Iris pigment epithelial cell (primary cell): ENCODE results near the gene SYT6.
A peak's percentile ranks its signal among the peaks of the same experiment; 100 is the strongest.

Experiments used
- DNase-seq: peaks from one replicate; pipeline ENCODE4 v3.0.0-alpha.2; 2011; ENCODE audit warnings: low read depth

The SYT6 gene, protein sequence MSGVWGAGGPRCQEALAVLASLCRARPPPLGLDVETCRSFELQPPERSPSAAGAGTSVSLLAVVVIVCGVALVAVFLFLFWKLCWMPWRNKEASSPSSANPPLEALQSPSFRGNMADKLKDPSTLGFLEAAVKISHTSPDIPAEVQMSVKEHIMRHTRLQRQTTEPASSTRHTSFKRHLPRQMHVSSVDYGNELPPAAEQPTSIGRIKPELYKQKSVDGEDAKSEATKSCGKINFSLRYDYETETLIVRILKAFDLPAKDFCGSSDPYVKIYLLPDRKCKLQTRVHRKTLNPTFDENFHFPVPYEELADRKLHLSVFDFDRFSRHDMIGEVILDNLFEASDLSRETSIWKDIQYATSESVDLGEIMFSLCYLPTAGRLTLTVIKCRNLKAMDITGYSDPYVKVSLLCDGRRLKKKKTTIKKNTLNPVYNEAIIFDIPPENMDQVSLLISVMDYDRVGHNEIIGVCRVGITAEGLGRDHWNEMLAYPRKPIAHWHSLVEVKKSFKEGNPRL

DNA sequence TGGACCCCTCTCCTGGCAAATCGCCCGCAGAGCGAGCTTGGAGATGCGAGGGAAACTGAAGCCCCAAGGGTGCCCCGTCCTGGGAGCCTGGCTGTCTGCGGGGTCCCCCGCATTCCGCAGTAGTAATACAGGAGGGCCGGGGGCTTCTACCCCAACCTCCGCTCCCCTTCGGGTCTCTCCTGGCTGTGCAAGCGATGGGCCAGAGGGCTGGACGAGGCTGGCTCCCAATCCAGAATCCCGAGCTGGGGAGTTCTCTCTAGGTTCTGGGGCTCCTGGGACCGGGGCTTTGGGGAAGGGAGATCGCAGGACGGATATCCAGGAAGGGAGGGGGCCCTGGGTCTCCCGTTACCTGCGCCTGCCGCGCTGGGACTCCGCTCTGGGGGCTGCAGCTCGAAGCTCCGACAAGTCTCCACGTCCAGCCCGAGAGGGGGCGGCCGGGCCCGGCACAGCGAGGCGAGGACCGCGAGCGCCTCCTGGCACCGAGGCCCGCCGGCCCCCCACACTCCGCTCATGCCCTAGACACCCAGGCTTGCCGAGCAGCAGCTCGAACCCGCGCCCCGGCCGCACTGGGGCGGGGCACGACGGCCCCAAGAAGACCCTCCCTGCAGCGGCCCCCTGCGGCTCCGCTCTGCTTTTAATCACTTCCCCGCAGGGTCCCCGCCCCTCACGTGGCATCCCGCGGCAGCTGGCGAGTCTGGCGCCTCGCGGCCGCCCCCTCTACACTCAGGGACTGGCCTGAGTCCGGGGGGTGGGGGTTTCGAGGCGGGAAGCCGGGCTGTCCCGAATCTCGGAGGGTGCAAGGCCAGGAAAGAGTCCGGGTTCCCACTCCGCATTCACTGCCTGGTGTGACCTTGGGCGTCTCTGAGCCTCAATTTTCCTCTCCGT lies at the start of gene SYT6:
Gene SYT6 (minus strand): TSS at position 609 of the 885 bp plus-strand sequence. CDS start 97 bp downstream, at position 512.
- DNase-seq: no peak

DNA sequence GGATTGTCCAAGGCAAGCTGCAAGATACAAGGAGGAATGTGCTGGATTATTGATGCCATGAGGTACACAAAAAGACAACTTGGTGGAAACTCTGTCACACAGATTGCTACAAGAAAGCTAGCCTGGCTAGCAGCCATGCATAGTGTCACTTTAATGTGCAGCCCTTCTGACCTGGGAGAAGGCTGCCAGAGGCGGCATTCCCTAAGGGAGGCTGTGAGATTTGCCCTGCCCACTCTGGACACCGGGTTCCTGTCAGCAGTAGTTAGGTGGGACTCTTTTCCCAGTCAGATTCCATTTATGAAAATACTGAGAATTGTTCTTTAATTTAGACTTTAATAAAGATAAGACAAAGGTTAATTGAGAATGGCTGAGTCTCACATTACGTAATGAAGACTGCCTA lies 47.8 kb upstream of the SYT6 start:
- DNase-seq: no peak

DNA sequence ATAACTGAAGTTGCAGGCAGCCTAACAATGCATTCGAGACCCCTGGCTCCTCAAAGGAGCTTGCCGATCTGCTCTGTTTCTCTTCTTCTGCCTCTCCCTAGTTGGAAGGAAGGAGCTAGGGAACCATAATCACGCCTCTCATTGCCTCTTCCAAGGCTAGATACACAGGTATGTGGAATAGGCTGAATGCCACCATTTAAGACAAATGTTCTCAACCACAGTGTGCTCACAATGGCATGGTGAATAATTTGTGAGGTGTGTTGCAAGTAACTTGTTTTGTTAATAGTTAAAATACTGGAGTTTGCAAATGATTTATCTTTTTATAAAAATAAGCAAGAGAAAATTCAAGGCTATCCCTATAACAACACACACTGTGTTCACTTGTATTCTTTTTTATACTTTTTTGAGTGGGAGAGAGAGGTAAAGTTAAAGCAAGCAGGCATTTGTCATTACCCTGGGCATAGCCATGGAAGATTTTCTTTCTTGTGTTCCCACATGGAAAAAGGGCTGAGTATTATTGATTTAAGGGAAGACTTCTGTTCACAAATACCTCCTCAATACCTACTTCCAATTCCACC lies 45.4 kb upstream of the SYT6 start:
- no peak for DNase-seq

DNA sequence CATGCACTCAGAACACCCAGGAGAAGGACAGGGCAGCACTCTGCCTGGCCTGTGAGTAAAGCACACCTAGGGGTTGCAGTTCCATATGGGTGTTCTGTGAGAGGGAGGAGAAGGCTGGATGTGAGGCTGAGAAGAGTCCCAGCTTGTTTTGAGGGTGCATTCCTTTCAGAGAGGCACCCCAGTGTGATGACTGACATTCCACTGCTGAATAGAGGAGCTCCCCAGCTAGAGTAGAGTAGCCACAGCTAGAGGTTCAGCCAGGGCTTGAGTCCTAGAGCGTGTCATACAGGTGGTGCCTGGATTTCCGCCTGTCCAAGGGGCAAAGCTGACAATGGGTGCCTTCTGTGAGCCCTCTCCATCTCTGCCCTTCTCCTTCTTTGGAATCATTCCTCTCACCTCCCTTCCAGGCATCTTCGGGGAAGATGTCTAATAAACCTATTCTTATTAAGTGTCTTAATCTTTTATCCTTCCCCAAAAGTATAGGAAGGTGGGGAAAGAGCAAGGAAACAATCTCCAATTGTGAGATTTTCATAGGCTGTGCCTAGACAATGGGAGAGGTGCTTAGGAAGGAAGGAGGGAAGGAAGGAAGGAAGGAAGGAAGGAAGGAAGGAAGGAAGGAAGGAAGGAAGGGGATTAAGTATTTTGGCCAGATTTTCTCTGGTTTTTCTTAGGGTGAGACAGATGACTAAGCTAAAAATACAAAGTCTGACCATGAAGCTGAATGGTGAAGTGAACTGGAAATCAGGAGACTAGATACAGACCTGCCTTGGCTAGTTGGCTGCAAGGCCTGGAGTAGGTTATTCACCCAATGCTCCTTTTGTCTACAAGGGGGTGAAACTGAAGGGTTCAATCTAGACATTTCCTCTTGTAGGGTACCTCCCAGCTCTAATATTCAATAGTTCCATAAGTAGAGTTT lies 43.6 kb upstream of the SYT6 start:
- DNase-seq: no peak

DNA sequence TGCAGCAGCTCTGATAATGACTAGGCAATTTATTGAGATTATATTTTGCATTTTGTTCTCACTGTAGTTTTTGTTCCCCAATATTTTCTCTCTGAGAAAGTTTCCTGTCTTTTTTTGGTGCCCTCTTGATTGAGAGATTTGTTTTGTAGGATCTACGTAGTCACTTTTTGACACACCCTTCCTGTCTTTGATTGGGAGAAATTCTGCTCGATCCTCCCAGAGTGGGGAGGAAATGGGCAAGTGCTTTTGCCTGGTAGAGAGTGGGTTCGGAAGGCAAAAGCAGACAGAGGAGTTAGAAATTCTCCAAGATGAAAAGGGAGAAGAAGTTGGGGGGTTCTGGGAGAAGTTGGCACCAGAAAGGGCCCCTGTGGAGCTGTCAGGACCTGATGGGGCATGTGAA lies 42.1 kb upstream of the SYT6 start:
- no peak for DNase-seq

DNA sequence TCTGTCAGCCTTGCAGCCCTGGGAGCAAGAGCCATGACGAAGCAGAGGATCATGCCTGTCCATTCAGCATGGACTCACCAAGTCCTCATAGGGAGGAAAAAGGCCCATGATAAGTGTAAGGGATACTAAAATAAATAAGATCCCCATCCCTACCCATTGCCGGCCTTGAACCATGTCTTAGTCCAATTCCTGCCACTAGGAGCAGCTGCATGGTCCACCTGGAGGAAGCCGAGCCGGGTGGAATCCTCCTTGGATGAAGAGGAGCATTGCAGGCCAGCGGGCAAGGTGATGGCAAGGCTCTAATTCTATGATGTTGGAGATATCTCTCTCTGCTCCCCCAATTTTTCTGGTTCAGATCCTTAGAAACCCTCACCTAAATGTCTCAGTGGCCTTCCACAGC lies 38.7 kb upstream of the SYT6 start:
- no peak for DNase-seq

DNA sequence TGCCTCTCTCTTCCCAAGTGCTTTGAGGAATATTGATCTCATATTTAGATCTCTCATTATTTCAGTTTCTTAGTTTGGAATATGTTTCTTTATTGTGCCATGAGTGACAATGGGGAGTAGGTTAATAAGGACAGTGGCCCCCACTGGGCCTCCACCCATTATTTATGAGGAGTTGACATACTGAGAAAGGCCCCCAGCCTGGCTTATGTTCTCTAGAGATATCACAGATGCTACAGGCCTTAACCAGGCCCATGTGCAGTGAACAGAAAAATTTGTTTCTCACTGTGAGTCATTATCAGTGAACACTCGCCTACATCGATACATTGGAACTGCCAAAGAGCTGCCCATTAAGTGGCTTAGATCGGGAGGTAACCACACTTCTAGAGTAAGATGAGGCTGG lies 35.7 kb upstream of the SYT6 start:
- DNase-seq: no peak

DNA sequence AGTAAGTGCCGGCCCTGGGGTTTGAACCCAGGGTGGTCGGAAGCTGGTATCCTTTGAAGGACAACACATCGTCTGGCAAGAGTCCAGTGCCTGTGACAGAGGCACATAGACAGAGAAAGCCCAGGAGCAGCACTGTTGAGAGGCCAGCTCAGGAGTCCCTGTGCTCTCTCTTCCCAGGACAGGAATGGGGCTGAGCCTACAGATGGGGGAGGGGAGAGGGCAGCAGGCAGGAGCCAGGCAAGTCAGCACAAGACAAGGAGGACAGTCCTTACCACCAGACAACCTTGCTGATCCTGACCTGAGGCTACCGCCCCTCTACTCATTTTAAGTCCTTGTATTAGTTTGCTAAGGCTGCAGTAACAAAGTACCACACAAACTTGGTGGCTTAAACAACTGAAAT lies 27.7 kb upstream of the SYT6 start:
- DNase-seq: no peak

DNA sequence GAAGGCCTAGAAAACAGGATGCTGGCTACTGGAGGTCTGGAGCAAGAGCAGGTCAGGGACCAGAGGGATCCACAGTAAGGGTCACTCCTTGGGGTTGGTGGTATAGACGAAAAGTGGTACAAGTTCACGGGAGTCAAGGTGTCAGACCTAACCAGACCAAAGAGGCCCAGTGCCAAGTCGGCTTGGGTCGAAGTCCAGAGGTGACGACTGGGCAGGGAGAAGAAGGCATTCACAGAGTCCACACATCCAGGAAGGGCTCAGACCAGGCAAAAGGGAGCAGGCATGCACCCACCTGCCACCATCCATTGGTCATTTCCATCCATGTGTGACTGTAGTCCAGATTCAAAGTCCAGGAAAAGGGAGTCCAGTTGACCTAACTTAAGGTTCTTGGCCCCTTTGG lies 27.1 kb upstream of the SYT6 start:
- no peak for DNase-seq

DNA sequence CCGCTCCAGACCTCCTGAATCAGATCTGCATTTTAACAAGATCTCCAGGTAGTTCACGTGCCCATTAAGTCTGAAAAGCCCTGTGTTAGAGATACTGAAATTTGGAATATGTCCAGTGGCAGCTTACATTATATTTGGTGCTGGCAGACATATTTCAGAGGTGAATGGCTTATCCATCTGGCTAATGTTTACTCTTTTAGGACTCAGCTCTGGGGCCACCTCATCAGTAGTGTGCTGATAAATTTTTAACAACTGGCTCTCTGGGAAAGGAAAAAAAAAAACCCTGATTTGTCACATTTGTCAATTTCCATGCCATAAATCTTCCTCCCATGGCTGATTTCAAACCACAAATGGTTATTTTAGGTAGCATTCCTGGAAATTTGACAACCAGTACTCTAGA lies 25.3 kb upstream of the SYT6 start:
- DNase-seq: no peak

DNA sequence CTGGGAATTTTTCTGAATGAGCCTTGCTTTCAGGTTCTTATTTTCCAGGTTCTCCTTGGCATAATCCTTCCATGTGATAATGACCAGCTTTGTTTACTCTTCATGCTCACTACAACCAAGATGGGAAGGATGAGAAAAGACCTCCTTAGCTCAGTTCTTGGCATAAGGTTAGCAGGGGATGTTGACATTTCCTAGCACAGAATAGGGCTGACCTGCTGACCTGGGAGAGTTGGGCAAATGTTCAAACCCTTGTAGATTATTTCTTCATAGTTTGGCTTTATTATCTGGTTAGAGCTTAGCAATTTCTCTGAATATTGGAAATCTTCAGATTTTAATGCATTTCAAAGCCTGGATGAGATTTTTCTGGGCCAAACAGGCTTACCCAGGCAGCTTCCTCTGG lies 23.6 kb upstream of the SYT6 start:
- DNase-seq: no peak

DNA sequence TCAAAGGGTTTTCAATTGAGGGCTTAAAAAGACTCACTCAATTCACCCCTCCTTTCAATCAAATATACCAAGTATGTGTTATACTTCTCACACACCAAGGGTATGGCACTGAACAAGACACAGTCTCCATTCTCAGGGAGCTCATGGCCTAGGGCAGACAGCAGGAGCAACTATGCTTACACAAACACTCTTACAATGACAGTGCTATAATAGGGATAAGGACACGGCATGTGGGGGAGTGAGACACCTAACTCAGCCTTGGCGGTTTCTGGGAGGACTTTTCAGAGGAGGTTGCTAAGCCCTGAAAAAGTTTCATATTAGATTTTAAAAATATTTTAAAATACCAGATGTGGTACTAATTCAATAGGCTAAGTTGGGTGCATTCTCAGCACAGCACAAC lies 22.7 kb upstream of the SYT6 start:
- no peak for DNase-seq

DNA sequence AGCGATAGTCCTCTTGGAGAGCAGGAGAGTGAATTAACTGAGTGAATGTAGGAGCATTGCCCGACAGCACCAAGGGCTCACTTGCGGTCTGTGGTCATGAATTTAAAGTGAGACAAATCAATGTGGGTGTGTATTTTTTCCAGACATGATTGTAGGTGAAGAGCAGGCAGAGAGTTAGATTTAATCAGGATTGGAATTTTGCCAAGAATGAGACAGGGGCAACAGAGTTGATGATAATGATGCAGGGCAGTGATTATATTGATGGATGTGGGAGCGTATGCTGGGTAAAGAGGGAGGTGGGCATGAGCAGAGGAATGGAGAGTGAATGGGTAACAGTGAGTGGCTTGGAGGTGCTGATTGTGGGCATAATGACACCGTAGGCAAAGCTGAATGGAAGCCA lies 20.0 kb upstream of the SYT6 start:
- DNase-seq: no peak

DNA sequence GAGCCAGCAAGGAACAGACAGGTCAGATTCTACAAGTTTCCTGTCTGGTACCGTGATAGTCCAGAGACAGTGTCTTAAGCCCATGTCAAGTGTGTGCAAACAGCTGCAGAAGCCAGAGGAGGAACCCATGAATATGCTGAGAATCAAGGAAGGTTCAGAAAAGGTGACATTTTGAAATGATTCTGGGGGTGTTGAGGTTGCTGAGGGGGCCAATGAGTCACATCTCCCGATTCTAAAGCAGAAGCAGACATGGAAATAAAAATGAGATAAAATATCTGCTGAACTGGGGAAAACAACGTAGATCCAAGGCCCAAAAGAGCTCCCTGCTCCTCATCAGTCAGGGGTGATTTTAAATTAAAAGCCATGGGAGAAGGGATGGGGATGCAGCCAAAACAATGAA lies 15.8 kb upstream of the SYT6 start:
- DNase-seq: no peak

DNA sequence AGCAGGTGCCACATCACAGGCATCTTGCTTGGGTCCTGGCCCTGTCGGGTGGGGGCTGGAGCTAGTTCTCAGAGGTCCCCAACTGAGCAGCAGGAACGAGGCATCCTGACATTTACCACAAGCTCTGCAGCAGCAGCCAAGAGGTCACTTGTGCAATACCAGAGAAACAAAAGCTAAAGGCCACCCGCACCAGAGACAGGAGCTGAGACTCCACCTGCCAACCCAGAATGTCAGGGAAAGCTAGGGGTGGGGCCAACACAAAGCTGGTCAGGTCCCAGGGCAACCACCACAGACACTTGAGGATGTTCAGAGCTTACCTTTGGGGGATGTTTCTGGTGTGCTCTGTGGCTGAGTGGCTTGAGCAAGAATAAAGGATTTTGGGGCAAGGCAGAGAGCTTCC lies 13.6 kb upstream of the SYT6 start:
- DNase-seq: no peak

DNA sequence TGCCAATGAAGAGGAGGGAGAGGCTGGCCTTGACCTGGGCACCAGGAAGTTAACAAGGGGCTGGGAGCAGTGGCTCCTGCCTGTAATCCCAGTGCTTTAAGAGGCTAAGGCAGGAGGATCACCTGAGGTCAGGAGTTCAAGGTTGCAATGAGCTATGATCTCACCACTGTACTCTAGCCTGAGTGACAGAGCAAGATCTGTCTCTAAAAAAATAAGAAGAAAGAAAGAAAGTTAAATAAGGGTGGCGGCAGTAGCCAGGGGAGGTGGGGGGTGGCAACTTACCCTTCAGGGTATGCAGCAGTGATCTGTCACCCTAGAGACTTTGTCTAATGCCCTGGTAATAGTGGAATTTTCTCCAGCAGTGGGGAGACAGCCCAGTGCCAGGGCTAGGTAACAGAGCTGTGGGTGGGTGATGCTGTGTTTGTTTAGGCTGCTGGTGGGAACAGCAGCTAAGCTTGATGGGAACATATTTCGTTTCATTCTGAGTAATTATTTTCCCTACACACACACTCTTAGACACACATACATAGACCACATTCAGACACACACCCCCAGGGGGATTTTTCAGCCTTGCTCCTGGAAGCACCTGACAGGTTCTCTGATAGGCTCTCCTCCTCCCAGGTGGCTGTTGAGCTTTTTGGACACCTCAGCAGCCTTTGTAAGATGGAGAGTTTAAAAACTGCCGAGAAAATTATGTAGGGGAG lies 11.3 kb upstream of the SYT6 start:
- no peak for DNase-seq

DNA sequence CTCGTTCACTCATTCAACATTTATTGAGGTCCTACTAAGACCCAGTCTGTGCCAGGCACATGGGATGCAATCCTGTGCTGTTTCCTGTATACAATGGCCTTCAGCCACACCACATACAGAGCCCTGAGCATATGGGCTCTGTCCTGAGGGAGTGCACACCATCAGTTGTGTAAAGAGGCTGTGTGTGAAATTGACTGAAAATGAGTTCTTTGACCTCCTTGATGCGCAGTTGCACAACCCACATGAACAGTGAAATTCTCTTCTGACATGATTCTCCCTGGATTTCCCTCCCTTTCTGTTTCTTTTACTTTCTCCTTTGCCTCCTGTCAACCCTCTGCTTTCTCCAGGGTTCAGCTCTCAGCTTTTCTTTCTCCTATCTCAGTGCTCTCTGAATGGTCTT lies 6.3 kb upstream of the SYT6 start:
- DNase-seq: no peak

DNA sequence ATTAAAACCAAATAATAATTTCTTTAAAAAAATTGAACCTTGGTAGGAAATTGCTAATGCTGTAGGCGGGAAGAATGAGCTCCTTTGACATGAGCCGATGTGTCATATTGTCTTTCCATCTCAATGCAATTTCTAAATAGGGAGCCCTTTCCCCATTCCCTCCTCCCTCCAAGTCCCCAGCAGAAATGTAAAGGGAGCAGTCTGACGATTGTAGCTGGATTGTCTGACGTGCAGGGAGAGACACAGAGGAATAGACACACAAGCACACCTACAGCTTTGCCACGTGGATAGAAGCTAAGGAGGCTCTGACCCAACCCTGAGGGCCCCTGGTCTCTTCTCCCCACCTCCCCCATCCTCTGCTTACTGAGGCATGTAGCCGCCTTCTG lies 3.6 kb upstream of the SYT6 start:
- DNase-seq: no peak

DNA sequence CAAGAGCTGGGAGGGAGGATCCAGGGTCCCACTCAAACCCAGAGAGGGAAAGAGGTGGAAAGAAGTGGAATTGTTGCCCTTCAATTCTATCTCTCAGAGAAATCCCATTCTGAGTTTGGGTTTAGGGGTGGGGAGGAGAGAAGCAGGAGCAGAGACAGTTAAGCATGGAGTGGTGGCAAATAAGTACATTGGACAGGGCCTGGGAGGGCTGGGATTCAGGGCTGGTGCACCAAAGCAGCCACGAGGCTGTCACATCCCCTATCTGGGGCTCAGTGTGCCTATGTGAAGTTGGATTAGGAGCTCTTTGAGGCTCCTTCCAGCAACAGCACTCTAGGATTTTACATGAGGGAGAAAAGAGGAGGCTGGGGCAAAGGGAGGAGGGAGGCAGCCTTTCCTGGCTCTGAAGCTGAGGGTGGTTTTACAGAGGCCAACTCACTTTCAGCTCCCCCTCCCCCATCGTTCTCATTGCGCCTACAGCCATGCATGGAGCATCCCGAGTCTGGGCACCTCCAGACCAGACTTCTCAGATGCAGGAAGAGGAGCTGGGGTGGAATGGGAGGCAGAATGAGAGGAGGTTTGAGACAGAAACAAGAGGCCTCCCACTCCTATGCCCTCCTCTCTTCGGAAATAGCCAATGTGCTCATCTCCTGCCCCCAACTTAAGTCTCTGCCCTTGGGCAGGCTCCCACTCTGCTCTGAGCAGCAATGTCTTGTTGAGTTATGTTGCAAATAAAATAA lies 3.0 kb upstream of the SYT6 start:
- DNase-seq: no peak

DNA sequence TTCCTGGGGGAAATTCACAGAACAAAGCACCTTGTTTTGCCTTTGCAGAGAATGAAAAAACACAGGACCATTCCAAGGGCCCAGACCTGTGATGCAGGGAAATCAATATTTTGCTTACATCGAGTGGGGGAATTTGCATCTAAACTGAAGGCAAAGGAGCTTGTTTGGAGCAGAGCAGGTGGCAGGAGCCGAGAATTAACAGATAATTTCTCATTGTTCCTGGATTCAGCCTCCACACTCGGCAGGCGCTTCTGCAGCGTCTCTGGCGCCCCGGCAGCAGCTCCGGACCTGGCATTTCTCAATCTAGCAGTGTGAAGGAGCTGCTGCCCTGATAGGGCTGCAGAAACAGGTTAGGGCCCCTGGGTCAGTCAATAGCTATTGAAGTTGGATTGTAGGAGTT lies 2.0 kb upstream of the SYT6 start:
- DNase-seq: no peak

DNA sequence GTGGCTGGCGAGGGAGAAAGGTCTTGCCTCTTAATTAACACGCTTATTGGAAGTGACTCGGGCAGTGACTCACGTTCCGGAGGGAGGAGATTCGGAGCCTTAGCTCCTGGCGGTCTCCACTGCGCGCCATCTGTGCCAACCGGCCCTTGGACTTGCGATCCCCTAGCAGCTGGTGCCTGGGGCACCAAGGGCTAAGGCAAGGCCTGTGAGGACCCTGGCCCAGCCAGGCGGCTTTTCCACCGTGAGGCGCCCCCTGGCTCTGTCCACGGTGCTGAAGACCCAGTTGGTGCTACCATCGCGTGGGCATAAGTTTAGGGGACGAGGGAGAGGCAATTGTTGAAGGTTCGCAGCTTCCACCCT lies 1.3 kb upstream of the SYT6 start:
- DNase-seq: peak; percentile 2
